MM.1S (cell line): Measurements from ENCODE around the gene ACE.

Experiments
- CTCF ChIP-seq: fragments of 300-600 bp; sonication (generic); IDR thresholded peaks from 2 replicates; pipeline ENCODE4 v1.5.1; 2016; ENCODE audit warnings: antibody characterized with exemption, low read length, mixed read lengths
- EZH2 ChIP-seq: fragments of 300-600 bp; sonication (generic); optimal IDR thresholded peaks from 2 replicates; pipeline ENCODE3; 2017; ENCODE audit warnings: low read depth, mild to moderate bottlenecking, antibody characterized with exemption, low read length, mixed read lengths
- EZH2phosphoT487 ChIP-seq: fragments of 300-600 bp; sonication (generic); IDR thresholded peaks from 2 replicates; pipeline ENCODE4 v1.6.1; 2018; ENCODE audit warnings: antibody characterized with exemption, low read length

GRCh38 chr17:63519116-63519881 is 42.4 kb downstream of the ACE start:
- TF ChIP-seq CTCF (no peak), EZH2 (no peak), EZH2phosphoT487 (no peak)
